Erythroblast (primary cell): Measurements from ENCODE around the gene CTIF.

Source experiments
- GATA1 ChIP-seq: IDR thresholded peaks from 2 replicates; pipeline ENCODE4 v1.6.1; 2011; ENCODE audit warnings: low read depth, mild to moderate bottlenecking, control low read depth, low read length, moderate library complexity
- POLR2A ChIP-seq: IDR thresholded peaks from 2 replicates; pipeline ENCODE4 v1.6.1; 2011; ENCODE audit warnings: mild to moderate bottlenecking, low read length

DNA sequence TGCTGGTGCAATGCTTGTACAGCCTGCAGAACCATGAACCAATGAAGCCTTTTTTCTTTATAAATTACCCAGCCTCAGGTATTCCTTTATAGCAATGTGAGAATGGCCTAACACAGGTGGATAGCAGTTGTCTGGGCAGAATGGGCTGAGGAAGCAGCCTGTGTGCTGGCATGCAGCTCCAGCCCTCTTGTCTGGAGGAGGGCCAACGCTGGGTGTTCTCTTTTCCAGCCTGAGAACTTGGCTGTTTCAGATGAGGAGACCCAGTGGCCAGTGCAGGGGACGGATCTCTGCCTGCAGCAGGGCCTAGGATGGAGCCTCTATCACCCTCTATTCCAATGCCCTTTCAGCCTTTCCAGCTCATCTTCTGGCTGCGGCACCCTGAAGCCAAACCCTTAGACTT, 58.8 kb downstream of the CTIF start:
- TF ChIP-seq POLR2A, result no peak
- no peak for TF ChIP-seq GATA1
